Keratinocyte (primary cell): ENCODE data around the gene CD96. TPM values are rescaled to one million over a fixed set of nuclear protein-coding genes. Genes with fewer than 3 reads are reported as not detected.
A peak's percentile ranks its signal among the peaks of the same experiment; 100 is the strongest.

Source experiments
- DNase-seq: peaks from one replicate; pipeline ENCODE4 v3.0.0-alpha.2; 2011; ENCODE audit warnings: low read depth, missing footprints, low spot score
- FAIRE-seq: peaks from 2 replicates; lab custom pipeline; 2011; peaks lifted over from hg19 to GRCh38; lab: Jason Lieb, UNC
- H2AFZ ChIP-seq: 2 replicates; pipeline ENCODE4 v1.6.0; 2012; ENCODE audit warnings: low read length, control low read depth, inconsistent platforms; ENCODE audit not compliant: control insufficient read depth
- H3K27ac ChIP-seq: 2 replicates; pipeline ENCODE4 v1.5.1; 2011; ENCODE audit warnings: low read length; ENCODE audit not compliant: control insufficient read depth, insufficient read depth
- H3K27me3 ChIP-seq: 3 replicates; pipeline ENCODE4 v1.6.0; 2011; ENCODE audit warnings: low read length; ENCODE audit not compliant: control insufficient read depth, insufficient read depth; ENCODE audit errors: extremely low read depth
- H3K36me3 ChIP-seq, 2 experiments: 2 replicates in 1 of 2; 3 replicates in 1 of 2; pipeline ENCODE4 v1.5.1; 2011; ENCODE audit warnings: low read length in 2 of 2, mild to moderate bottlenecking in 1 of 2; ENCODE audit not compliant: control insufficient read depth in 2 of 2, insufficient read depth in 2 of 2; ENCODE audit errors: extremely low read depth in 1 of 2
- H3K4me1 ChIP-seq: 3 replicates; pipeline ENCODE4 v1.5.1; 2011; ENCODE audit warnings: low read length; ENCODE audit not compliant: control insufficient read depth, insufficient read depth; ENCODE audit errors: extremely low read depth
- H3K4me2 ChIP-seq: 3 replicates; pipeline ENCODE4 v1.6.0; 2011; ENCODE audit warnings: low read depth, low read length; ENCODE audit not compliant: control insufficient read depth, insufficient read depth; ENCODE audit errors: extremely low read depth
- H3K4me3 ChIP-seq, 3 experiments: fragments of 200-600 bp in 1 of 3; sonication (generic) in 1 of 3; 2 replicates in 2 of 3; 3 replicates in 1 of 3; pipeline ENCODE4 v1.5.1; 2011 to 2016; ENCODE audit warnings: low read length in 3 of 3, mild to moderate bottlenecking in 3 of 3, control low read depth in 2 of 3, inconsistent platforms in 1 of 3, low read depth in 1 of 3, mixed read lengths in 1 of 3, mixed run types in 1 of 3, moderate library complexity in 1 of 3; ENCODE audit not compliant: control insufficient read depth in 2 of 3, insufficient read depth in 2 of 3; ENCODE audit errors: extremely low read depth in 1 of 3
- H3K79me2 ChIP-seq: 2 replicates; pipeline ENCODE4 v1.6.0; 2012; ENCODE audit warnings: low read length; ENCODE audit not compliant: control insufficient read depth, insufficient read depth
- H3K9ac ChIP-seq: 3 replicates; pipeline ENCODE4 v1.6.0; 2011; ENCODE audit warnings: low read length; ENCODE audit not compliant: control insufficient read depth, insufficient read depth; ENCODE audit errors: extremely low read depth
- H3K9me1 ChIP-seq: 3 replicates; pipeline ENCODE4 v1.6.0; 2011; ENCODE audit warnings: low read length; ENCODE audit not compliant: control insufficient read depth, insufficient read depth; ENCODE audit errors: extremely low read depth
- H3K9me3 ChIP-seq: 2 replicates; pipeline ENCODE4 v1.5.1; 2012; ENCODE audit warnings: low read depth, low read length; ENCODE audit not compliant: control insufficient read depth
- H4K20me1 ChIP-seq: 3 replicates; pipeline ENCODE4 v1.6.0; 2011; ENCODE audit warnings: low read length; ENCODE audit not compliant: control insufficient read depth, insufficient read depth; ENCODE audit errors: extremely low read depth
- EZH2 ChIP-seq: IDR thresholded peaks from one replicate; pipeline ENCODE4 v1.6.1; 2012; ENCODE audit warnings: inconsistent platforms, mild to moderate bottlenecking, low read length, moderate library complexity
- dilution Hi-C: fragments of 300-500 bp; cut with MboI; formaldehyde crosslinking; loops from one replicate; pipeline ENCODE4 v1.7.0; 2020; ENCODE audit warnings: low sequenced_read_pairs; ENCODE audit not compliant: extremely low pct_ligation_motif_present
- polyA plus RNA-seq, 5 experiments: library from polyadenylated mRNA; depleted of rRNA in 3 of 5; stranded (reverse) in 3 of 5; stranded (forward) in 1 of 5; unstranded in 1 of 5; fragments of >200 nt; gene quantifications; 1 replicate in 1 of 5; 2 replicates in 3 of 5; 3 replicates in 1 of 5; pipeline versions ENCODE4 v1.2.1 to v1.2.3, GENCODE V29; 2011 to 2012; ENCODE audit warnings: missing spikeins in 2 of 5, low read depth in 1 of 5, low replicate concordance in 1 of 5
- TF ChIP-seq, protein P1 (sequence below), 3 experiments: IDR thresholded peaks in 1 of 3; conservative IDR thresholded peaks in 1 of 3; optimal IDR thresholded peaks in 1 of 3; 2 replicates in 2 of 3; 3 replicates in 1 of 3; pipeline versions ENCODE3 to v1.5.1; 2011; ENCODE audit warnings: low read length in 3 of 3, mild to moderate bottlenecking in 3 of 3, moderate library complexity in 2 of 3, control low read depth in 1 of 3, inconsistent platforms in 1 of 3; ENCODE audit not compliant: insufficient read depth in 2 of 3; ENCODE audit errors: extremely low read depth in 1 of 3

CD96 gene
- polyA plus RNA-seq, 1 donor (not counting 4 experiments of a cell fraction or from before 2014, with no cell fraction given) = 0.13 TPM

DNA sequence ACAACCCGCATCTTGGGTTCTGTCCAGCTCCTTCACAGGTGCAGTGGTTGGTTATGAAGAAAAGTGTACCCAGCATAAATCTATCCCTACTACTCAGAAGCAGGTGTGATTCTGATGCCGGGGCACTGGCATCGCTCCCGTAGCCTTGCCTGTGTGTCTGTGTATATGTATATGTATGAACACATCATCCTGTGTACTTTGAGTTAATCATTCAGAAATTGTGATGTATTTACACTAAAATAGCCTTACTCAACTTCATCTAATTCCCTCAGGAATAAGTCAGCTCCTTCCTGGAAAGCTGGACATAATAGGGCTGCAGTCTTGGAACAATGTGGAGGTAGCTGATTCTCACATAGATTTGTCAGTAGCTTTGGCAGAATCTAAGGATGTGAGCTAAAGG lies 59.8 kb downstream of the CD96 start:
- no peak for DNase-seq
- H4K20me1 ChIP-seq = no peaks in the 10 kb centered on the region
- no peaks in the 10 kb centered on the region for H3K27me3 ChIP-seq
- H3K79me2 ChIP-seq = no peaks in the 10 kb centered on the region
- H3K9ac ChIP-seq = no peak overlapping the region
- no peak overlapping the region for H3K4me3 ChIP-seq
- no peaks in the 10 kb centered on the region for H3K36me3 ChIP-seq
- dilution Hi-C loops = no loop called here
- no peaks in the 10 kb centered on the region for H3K9me1 ChIP-seq
- H3K27ac ChIP-seq = no peak overlapping the region
- H2AFZ ChIP-seq = no peak overlapping the region
- no peak for TF ChIP-seq EZH2
- TF ChIP-seq, protein P1, sequence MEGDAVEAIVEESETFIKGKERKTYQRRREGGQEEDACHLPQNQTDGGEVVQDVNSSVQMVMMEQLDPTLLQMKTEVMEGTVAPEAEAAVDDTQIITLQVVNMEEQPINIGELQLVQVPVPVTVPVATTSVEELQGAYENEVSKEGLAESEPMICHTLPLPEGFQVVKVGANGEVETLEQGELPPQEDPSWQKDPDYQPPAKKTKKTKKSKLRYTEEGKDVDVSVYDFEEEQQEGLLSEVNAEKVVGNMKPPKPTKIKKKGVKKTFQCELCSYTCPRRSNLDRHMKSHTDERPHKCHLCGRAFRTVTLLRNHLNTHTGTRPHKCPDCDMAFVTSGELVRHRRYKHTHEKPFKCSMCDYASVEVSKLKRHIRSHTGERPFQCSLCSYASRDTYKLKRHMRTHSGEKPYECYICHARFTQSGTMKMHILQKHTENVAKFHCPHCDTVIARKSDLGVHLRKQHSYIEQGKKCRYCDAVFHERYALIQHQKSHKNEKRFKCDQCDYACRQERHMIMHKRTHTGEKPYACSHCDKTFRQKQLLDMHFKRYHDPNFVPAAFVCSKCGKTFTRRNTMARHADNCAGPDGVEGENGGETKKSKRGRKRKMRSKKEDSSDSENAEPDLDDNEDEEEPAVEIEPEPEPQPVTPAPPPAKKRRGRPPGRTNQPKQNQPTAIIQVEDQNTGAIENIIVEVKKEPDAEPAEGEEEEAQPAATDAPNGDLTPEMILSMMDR (optimal IDR thresholded peaks at IDR 0.05 in 1 of 3, IDR thresholded peaks at IDR 0.05 in 1 of 3, conservative IDR thresholded peaks at IDR 0.05 in 1 of 3; ENCODE audit: extremely low read depth in 1 of 3, insufficient read depth in 2 of 3, low read length in 3 of 3) = no peak
- peaks cover 9% of the 10 kb centered on the region for H3K4me1 ChIP-seq
- FAIRE-seq = peak; percentile 5
- no peak overlapping the region for H3K4me2 ChIP-seq
- H3K9me3 ChIP-seq = no peaks in the 10 kb centered on the region

DNA sequence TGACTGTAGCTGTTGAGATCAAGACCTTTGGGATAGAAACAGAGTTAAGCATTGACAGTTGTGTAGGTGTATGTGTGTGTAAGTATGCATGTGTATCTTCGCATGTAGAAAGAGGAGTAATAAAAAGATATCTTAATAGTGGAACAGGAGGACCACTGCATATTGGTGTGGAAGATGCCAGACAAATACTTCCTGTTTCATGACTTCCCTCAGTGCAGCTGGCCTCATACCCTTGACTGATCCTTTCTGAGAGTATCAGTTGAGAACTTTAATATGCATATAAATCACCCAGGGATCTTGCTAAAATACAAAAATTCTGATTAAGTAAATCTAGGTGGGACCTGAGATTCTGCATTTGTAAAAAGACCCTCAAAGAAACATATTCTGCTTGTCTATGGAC lies 61.7 kb downstream of the CD96 start:
- Histone ChIP-seq H4K20me1 (no peaks in the 10 kb centered on the region), H3K9me1 (no peaks in the 10 kb centered on the region), H2AFZ (no peak overlapping the region), H3K4me2 (no peak overlapping the region), H3K27me3 (no peaks in the 10 kb centered on the region), H3K79me2 (no peaks in the 10 kb centered on the region), H3K4me1 (peaks cover 12% of the 10 kb centered on the region), H3K36me3 (no peaks in the 10 kb centered on the region), H3K27ac (no peak overlapping the region), H3K9me3 (no peaks in the 10 kb centered on the region), H3K9ac (no peak overlapping the region), H3K4me3 (no peak overlapping the region)
- no peak for DNase-seq
- dilution Hi-C loops = no loop called here
- FAIRE-seq = no peak
- TF ChIP-seq EZH2 = no peak
- TF ChIP-seq, protein P1 (optimal IDR thresholded peaks at IDR 0.05 in 1 of 3, IDR thresholded peaks at IDR 0.05 in 1 of 3, conservative IDR thresholded peaks at IDR 0.05 in 1 of 3; ENCODE audit: extremely low read depth in 1 of 3, insufficient read depth in 2 of 3, low read length in 3 of 3) = no peak
